ENCODE results near the gene SCLY.
"Not testable (repeated sequence)": the region's sequence is repeated elsewhere in the genome, so short reads cannot be mapped to it uniquely, and the experiment has no call there.

SCLY gene

GRCh38 chr2:238114851-238115660, 54.3 kb downstream of the SCLY start:
- no peak for DNase-seq

- not testable (repeated sequence) for DNase-seq
These were observed 54.9 kb downstream of the SCLY start for GRCh38 chr2:238115709-238116108.

GRCh38 chr2:238116298-238117198, 55.7 kb downstream of the SCLY start:
- DNase-seq = no peak

GRCh38 chr2:238117199-238118154, 56.7 kb downstream of the SCLY start:
- DNase-seq = no peak

- no peak for DNase-seq
These were observed 59.1 kb downstream of the SCLY start for GRCh38 chr2:238119756-238120462.

GRCh38 chr2:238120463-238121298, 59.9 kb downstream of the SCLY start:
- DNase-seq = no peak

GRCh38 chr2:238121511-238122286, 60.9 kb downstream of the SCLY start:
- DNase-seq = no peak

GRCh38 chr2:238122287-238123217, 61.8 kb downstream of the SCLY start:
- no peak for DNase-seq

- DNase-seq = no peak
These were observed 62.6 kb downstream of the SCLY start for GRCh38 chr2:238123218-238123971.

GRCh38 chr2:238123991-238124470, 63.2 kb downstream of the SCLY start:
- no peak for DNase-seq

GRCh38 chr2:238124488-238125126, 63.8 kb downstream of the SCLY start:
- DNase-seq = no peak

GRCh38 chr2:238125127-238125885, 64.5 kb downstream of the SCLY start:
- no peak for DNase-seq

GRCh38 chr2:238126338-238126737, 65.5 kb downstream of the SCLY start:
- DNase-seq = no peak

- no peak for DNase-seq
These were observed 66.0 kb downstream of the SCLY start for GRCh38 chr2:238126775-238127164.

- DNase-seq = no peak
These were observed 66.6 kb downstream of the SCLY start for GRCh38 chr2:238127165-238128060.

- no peak for DNase-seq
These were observed 67.2 kb downstream of the SCLY start for GRCh38 chr2:238128061-238128440.

Measured in CD4-positive, alpha-beta T cell treated with Interleukin-17A for 1 hour (primary cell).